GM18502 (cell line): ENCODE measurements around the gene ELF5.
A peak's percentile ranks its signal among the peaks of the same experiment; 100 is the strongest.

Experiments
- ATAC-seq: cut with Tn5 transposase; IDR thresholded peaks from one replicate; pipeline ENCODE4 v1.9.1; 2021; ENCODE audit warnings: mild to moderate bottlenecking; ENCODE audit not compliant: unreplicated experiment, poor library complexity

Gene ELF5

DNA sequence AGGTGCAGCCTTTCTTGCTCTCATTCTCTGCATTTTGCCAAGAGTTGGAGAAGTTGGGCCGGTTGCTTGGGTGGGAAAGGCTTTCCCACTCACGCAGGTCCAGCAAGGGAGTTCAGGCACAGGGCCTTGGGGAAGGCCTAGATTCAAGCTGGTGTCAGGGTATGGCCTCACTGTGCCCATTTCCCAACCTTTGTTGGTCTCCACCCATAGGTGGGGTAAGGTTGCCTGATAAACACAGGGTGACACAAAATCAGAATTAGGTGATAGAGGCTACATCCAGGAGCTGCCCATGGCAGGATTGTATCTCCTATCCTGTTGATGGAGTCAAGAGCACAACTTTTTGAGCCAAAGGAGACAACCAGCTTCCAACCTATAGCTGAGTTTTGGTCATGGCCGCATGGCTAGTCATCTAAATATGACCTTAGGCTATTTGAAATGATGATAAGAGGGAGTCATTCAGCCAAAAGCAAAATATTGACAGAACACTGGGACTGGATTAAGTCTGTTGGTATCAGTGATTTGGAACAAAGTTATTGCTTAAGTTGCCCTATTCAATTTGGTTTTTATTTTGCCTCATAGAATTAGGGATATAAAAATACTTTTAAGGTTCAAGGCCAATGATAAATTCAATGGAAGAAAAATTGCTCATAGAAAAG, 54.0 kb downstream of the ELF5 start:
- ATAC-seq = no peak

DNA sequence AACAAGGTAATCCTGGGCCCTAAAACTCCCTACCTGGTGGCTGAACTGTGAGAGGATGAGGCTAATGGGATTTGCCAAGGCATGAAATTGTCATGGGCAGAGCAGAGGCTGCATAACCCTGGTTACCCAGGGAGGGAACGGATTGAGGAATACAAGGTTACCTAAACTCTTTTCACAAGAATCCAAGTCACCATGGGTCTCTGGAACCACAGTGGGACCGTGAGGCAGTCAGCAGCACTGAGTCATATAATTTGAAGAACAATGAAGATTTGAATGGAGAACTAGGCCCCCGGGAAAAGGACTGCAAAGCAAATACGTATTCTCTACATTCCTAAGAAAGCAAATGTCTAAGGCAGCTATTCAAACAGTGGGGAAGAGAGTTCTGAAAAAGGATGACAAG, 55.1 kb downstream of the ELF5 start:
- ATAC-seq = no peak

DNA sequence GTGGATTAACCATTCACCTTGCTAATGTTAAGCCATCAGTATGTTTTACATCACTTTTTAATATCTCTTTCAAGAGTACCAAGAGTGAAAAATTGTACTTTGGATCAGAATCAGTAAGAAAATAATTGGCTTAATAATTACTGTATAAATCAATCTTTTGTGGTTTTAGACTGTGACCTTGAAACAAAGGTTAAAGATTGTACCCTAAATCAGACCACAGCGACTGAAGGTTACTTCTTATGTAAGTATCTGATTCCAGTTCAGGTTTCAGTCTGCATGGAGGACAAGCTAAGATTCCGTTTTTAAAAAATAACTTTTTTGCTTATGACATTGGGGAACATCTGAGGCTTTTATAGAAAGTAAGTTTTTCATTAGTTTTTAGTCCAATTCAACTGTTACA, 56.0 kb downstream of the ELF5 start:
- no peak for ATAC-seq

DNA sequence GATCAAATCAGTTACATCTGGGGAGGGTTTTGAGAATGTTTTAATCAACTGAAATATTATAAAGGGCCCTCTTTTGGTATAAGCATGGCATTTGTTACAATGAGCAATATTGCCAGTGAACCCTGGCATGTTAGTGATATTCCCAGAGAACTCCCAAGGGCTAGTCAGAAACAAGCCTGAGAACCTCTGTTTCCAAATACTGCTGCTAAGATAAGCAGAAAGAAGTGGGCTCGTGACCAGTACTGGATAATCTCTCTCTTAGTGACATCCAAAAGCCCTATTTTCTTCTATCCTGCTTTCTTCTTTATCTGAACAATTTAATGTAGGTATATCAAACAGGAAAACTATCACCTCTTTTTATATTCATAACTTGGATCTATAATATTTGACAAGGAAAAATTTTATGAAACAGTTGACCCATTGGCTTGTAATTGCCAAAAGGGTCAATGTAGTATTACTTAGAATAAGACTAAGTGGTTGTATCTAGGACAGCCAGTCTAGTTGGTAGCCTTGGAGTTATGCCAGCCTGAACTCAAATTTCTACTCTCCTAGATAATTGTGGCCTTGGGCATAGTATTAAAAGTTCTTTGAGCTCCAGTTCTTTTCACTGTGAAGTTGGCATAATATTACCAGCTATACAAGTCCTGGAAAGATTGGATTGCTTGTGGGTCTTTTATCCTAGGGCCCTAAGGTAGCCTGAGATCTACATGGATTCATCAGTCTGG, 59.1 kb downstream of the ELF5 start:
- no peak for ATAC-seq

DNA sequence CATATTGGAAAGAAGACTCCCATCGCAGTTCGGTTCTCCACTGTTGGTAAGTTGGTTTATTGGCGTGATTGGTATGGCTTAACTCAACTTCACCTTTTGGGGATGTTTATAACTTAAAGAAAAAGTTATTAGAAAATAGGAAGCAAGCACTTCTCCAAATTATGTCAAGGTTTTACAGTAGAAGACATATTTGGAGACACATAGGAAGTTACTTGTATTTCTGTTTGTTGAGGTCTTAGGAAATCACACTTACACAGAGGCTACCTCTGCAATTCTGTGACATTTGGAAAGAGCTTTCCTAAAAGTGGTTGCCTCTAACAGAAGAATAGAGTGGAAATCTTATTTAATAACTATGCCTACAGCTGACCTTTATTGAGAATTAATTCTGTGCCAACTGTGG, 62.5 kb downstream of the ELF5 start:
- ATAC-seq = no peak

DNA sequence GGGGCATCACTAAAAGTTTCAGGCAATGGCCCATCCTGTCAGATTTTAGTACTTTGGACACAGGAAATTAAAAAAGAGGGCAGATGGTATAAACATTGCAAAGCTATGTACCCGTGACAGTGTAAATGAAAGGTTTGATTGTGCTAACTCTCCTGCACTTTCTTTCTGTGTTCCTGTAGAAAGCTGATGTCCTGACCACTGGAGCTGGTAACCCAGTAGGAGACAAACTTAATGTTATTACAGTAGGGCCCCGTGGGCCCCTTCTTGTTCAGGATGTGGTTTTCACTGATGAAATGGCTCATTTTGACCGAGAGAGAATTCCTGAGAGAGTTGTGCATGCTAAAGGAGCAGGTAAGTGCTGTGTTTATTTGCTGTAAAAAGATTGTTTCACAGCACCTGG, 64.6 kb downstream of the ELF5 start:
- no peak for ATAC-seq

DNA sequence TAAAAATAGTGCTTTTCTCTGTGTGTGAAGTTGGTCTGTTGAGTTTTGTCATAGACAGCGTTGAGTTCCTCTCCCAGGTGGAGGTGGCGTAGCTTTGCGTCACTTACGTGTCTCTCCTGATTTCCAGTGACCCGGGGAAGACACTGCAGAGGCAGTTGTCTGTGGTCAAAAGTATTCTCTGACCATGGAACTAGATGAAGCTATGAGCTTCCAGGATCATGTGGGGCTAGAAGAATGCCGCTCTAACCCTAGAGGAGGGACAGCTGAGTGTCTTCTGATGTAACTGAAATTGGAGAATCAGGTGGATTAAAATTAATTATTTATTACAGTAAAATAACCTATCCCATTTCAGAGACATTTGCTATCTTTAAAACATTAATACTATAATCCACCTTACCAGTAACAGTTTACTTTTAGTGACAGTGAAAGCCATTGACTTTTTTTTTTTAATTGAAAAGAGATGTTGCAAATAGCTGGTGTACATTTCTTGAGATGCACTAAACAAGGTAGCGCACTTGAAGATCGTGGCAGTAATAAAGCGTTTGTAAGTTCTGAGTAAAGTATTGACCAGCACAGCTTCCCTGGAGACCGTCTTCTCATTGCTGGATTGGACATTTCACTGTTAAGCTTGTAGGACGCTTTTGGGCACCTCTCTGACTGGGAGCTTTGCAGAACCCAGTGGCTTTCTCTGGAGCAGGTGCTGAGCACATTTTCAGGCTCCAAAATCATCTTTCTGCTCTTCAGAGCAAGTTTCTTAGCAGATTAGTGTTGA, 65.2 kb downstream of the ELF5 start:
- no peak for ATAC-seq

DNA sequence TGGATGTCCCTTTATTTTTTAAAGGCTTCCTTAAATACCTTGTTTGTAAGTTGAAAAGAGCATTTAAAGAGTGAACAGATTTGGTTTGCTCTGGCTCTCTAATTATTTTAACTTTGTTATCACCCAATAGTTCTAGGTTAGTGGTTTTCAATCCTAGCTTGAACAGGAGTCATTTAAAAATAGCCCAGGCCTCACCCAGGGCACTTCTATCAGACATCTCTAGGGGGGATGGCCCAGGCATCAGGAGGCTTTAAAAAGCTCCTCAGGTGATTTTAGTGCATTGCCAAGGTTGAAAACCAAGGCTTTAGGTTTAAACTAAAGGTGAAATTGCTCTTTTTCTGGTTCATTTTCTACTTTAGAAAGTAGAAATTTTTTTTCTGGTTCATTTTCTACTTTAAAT, 66.5 kb downstream of the ELF5 start:
- no peak for ATAC-seq

DNA sequence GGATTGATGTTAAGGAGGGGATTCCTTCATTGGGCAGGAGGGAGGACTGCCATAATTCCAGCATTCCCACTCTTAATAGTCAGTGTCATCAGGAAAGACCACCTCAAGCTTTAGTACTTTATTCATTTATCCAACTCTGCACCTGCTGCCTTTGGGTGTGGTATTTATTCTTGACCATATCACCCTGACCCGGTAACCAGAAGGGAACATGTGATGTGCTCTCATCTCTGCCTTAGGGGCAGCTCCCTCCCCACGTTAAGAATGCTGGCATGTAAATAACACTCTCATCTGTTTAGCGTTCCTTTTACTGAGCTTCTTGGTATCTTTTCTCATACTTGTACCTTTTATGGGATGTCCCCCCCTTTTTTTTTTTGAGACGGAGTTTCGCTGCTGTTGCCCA, 67.2 kb downstream of the ELF5 start:
- no peak for ATAC-seq

DNA sequence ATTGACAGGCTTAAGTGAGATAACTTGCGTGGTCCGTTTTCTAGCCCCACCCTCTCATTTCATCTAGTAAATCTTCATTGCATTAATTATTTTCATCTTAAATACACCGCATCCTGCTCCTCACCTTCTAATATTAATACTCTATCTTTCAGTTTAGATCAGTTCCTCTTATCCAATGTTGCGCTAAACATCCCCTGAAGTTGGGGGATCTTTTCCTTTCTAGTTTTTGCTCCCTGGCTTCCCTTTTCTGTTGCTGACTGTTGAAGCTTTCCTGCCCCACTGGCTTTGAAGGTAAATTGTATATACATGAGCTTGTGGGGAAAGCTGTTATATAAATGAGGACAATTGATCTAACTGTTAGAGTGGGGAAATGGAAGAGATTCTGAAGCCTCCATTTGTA, 67.6 kb downstream of the ELF5 start:
- ATAC-seq = no peak

DNA sequence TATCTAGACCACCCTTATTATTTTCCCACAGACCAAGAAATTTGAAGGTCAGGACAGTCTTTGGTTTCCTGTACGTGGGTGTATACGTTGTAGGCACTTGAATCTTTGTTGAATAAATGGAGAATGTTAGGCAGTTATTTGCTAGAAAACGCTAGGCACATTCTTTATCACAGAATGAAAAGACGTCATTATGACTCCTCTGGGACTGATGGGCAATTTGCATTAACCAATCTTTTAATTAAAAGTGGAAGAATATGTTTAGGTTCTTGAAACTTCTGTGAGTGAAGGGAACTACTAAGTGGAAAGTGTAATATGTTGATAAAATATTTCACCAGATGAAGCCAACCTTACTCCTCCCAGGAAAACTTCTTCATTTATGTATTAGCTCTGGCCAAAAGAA, 69.2 kb downstream of the ELF5 start:
- ATAC-seq = no peak

DNA sequence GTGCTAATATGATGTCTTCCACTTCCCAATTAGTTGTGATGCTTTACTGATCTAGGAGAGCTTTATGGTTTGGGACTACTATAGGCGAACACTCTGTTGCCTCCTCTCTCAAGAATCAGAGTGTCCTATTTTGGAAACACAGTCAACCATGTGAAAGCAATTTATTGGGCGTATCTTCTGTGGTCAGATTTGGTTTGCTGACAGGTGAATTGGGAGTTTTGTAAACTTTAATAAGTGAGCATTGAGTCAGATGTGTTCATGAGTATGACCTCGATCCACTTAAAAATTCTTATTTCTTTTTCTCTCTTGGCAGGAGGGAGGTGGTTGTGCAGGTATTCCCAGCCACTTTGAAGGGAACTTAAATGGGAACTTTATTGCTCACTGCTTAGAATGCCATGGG, 70.5 kb downstream of the ELF5 start:
- no peak for ATAC-seq

DNA sequence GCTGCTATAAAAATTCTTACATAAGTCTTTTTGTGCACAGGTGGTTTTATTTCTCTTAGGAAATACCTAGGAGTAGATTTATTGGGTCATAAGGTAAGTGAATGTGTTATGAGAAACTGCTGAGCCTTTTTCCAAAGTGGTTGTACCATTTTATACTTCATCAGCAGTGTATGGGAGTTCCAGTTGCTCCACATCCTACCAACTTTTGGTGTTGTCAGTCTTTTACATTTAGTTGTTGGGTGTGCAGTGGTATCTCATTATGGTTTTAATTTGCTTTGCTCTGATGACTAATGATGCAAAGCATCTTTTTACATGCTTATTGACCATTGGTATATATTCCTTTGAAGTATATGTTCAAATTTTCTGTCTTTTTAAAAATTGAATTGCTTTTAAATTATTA, 71.8 kb downstream of the ELF5 start:
- ATAC-seq = no peak

DNA sequence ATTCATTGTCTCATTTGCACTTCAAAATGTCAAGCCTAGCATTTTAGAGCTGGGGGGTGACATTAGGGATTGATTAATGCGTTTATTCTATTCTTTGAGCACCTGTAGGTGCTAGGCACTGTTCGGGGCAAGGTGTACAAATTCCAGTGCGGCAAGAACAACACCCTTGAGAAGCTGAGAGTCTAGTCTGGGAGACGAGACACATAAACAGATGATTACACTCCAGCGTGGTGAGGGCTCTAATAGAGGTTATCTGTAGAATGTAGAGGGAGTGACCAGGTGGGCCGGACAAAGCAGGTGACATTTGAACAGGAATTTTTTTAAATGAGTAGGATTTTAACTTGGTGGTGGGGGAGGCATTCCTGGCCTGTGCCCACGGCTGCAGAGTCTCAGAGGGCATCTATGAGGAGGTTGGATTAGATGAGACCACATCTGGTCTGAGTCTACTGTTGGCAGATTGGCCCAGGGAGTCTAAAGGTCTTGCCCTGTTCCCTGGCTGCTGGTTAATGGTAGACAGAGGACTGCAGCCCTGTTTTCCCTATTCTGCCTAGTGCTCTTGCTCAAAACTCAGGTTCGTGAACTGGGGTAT, 73.9 kb downstream of the ELF5 start:
- no peak for ATAC-seq

DNA sequence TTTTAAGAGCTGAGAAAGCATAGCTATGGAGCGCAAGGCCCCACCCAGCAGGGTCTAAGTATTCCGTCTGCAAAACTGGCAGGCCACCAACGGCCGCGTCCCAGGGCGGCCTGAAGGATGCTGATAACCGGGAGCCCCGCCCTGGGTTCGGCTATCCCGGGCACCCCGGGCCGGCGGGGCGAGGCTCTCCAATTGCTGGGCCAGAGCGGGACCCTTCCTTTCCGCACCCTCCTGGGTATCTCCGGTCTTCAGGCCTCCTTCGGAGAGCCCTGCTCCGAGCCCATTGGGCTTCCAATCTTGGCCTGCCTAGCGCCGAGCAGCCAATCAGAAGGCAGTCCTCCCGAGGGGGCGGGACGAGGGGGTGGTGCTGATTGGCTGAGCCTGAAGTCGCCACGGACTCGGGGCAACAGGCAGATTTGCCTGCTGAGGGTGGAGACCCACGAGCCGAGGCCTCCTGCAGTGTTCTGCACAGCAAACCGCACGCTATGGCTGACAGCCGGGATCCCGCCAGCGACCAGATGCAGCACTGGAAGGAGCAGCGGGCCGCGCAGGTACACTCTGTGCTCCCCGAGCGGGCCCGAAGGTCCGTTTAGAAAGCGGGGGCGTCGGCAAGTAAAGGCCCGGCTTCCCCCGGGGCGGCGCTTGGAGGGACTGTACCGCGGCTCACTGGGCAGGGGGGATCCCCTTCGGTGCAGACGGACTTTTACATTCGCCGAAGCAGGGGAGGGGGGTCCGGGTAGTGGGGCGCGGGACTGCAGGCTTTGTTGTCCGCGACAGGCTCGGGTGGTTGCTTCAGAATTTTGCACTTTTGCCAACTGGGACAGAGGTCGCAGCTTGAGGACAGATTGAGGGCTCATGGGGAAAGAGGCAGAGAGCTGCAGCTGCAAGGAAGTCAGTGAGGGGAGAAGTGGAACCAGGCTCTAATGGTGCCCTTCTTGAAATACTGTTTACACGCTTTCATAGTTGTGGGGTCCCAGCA, 74.8 kb downstream of the ELF5 start, which contains the start of gene CAT:
TSS of gene CAT (plus strand) at position 406 of the 979 bp plus-strand sequence. CDS start at position 486, 80 bp downstream.
- ATAC-seq = peak; percentile 96

DNA sequence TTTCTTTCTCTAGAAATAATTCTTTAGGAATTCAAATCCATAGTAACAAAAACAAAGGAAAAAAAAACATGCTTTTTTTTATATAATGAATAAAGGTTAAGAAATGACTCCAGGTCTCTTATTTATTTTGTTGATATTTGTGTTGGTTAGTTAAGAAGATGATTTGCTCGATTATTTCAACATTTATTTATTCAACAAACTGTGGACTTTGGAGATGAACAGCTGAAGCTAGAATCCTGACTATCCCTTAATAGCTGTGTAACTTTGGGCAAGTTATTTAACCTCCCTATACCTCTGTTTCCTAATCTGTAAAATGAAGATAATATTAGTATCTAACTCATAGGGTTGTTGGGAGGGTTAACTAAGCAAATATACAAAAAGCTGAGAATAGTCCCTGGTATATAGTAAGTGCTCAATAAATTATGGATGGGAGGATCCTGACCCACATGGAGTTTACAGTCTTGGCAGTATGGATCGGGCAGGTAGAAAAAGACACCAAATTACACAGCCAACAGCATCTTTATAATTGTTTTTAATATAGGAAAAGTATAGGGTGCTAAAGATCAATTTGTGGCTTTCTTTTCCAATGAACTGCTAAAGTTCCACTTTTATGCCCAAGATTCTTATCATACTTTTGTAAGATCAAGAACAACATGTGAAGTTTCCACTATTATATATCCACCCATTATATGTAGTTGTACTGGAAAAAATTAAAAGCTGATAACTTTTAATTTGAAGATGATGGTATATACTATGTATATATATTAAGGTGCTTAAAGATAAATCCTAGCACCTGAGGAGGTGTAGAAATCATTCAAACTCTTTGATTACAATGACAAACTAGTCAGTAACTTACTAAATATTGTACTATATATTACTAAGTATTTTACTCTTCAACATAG, 76.1 kb downstream of the ELF5 start:
- ATAC-seq = no peak

DNA sequence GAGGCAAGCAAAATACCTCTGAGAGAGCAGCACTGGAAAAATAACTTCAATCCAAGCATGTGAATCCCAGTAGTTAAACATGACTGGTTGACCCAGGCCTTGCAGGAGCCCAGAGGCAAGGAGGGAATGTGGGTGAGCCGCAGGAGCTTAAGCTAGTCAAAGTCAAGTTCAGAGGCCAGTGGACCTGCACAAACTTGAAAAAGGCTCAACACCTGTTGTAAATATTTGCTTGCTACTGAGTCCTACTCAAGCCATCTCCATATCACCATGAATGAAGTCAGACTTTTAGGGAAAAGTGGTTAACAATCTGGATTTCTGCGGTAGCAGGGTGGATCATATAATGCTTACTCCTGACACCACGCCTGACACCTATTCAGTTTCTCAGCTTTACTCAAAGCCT, 79.7 kb downstream of the ELF5 start:
- no peak for ATAC-seq

DNA sequence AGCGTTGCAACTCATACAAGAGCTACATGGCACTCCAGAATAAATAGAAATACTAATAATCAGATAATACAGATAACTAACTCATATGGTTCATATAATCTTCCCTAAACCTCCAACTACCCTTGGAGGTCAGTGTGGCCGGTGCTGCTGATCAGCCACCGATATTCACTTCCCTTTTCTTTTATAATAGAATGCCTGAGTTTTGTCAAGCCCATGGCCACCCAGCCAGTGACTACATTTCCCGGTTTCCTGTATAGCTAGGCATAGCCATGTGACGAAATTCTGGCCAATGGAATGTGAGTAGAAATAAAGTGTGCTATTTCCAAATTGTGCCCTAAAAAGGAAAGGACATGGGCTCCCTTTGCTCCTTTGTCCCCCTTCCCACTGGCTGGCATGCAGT, 80.8 kb downstream of the ELF5 start:
- no peak for ATAC-seq

DNA sequence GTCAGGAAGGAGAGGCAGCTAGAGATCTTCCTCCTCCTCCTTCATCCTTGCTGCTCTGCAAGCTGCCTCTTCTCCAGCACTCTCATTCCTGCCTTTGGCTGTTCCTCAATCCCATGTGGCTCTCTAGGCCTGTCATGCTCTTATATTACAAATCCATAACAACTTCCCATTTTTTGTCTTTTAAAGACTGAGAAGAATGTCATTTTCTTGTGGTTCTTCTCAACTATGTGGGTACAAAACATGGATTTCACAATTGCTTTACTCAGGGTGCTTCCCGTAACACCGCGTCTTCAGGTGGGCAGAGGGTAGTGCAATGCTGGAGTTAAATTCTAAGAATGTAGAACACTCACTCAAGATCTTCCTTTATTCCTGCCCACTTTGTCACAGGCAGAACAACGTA, 81.6 kb downstream of the ELF5 start:
- ATAC-seq = no peak
